SK-N-MC (cell line): ENCODE results near the gene KIN.

Experiments
- EZH2 ChIP-seq: fragments of 200-600 bp; sonication (generic); IDR thresholded peaks from one replicate; pipeline ENCODE4 v1.6.1; 2017; ENCODE audit warnings: antibody characterized with exemption
- FOXP2 ChIP-seq: optimal IDR thresholded peaks from 2 replicates; pipeline ENCODE3; 2011; ENCODE audit warnings: mild to moderate bottlenecking, moderate library complexity; ENCODE audit not compliant: insufficient read depth; ENCODE audit errors: extremely low read length, control extremely low read depth
- POLR2AphosphoS5 ChIP-seq: IDR thresholded peaks from 2 replicates; pipeline ENCODE4 v1.6.1; 2012; ENCODE audit warnings: mild to moderate bottlenecking, low read depth, low read length, borderline replicate concordance

DNA sequence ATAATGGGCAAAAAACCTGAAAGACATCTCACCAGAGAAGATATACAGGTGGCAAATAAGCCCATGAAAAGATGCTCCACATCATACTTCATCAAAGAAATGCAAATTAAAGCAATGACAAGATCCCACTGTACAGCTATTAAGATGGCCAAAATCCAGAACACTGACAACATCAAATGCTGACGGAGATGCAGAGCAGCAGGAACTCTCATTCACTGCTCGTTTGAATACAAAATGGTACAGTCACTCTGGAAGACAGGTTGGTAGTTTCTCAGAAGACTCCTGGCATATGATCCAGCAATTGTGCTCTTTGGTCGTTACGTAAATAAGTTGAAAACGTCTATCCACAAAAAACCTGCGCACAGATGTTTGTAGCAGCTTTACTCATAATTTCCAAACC is 35.5 kb downstream of the KIN start:
- TF ChIP-seq POLR2AphosphoS5: no peak
- TF ChIP-seq EZH2: no peak
- TF ChIP-seq FOXP2: no peak
